ENCODE results near the gene MRLN. TPM values are rescaled to one million over a fixed set of nuclear protein-coding genes. Genes with fewer than 3 reads are reported as not detected.

MRLN gene
- total RNA-seq, 3 donors from 2014 or later (not counting 1 experiment from before 2014, with no cell fraction given): not detected

- intact Hi-C loops (cut with micrococcal nuclease): no loop called here
- H3K9me3 Mint-ChIP-seq: no peaks in the 10 kb centered on the region
- H3K4me3 ChIP-seq (ENCODE audit: low read length): no peak overlapping the region
- H3K4me1 ChIP-seq (ENCODE audit: control insufficient read depth, insufficient read depth, low read length): no peaks in the 10 kb centered on the region
- H3K36me3 Mint-ChIP-seq: no peaks in the 10 kb centered on the region
- H3K4me1 Mint-ChIP-seq: no peaks in the 10 kb centered on the region
- H3K27me3 Mint-ChIP-seq (ENCODE audit: low read depth in 2 of 2): peaks cover 12 to 15% of the 10 kb centered on the region in 2 donors
- H3K36me3 ChIP-seq (ENCODE audit: control insufficient read depth, insufficient read depth, low read length): no peaks in the 10 kb centered on the region
- 78% methylated on average over 4 of the region's 4 CpGs for WGBS (ENCODE audit: insufficient coverage)
- H3K27ac Mint-ChIP-seq: no peak overlapping the region
- no peak for TF ChIP-seq CTCF (IDR thresholded peaks at IDR 0.05)
- no peak overlapping the region for H3K4me3 Mint-ChIP-seq
- H3K9me3 ChIP-seq (ENCODE audit: control insufficient read depth, insufficient read depth, low read length): no peaks in the 10 kb centered on the region
- H3K27ac ChIP-seq (ENCODE audit: low read length): no peak overlapping the region
- DNase-seq: no peak
- no peak for ATAC-seq
- no peaks in the 10 kb centered on the region for H3K27me3 ChIP-seq (ENCODE audit: control insufficient read depth, insufficient read depth, low read length)
Measured at GRCh38 chr10:59702347-59702746, 50.9 kb downstream of the MRLN start.

DNA sequence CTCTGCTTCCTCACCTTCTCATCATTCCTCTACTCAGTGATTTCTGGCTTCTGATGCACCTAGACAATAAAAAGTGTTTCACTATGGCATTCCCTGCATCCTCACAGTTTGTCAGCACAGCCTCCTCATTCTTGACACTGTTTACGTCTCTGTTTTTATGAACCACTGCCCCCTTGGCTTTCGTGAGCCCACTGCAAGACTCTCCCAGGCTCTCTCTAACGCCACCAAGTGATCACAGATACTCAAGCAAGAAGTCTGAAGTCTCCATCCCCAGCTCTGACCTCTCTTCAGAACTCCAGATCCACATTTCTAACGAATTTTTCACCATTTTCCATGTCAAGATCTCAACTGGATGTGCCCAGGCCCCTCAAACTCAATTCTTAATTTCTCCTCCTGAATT lies 52.5 kb downstream of the MRLN start:
- no peak for DNase-seq
- Histone ChIP-seq H3K9me3 (ENCODE audit: control insufficient read depth, insufficient read depth, low read length) (no peaks in the 10 kb centered on the region), H3K4me3 (ENCODE audit: low read length) (no peak overlapping the region), H3K4me1 (ENCODE audit: control insufficient read depth, insufficient read depth, low read length) (no peaks in the 10 kb centered on the region), H3K27me3 (ENCODE audit: control insufficient read depth, insufficient read depth, low read length) (no peaks in the 10 kb centered on the region), H3K36me3 (ENCODE audit: control insufficient read depth, insufficient read depth, low read length) (no peaks in the 10 kb centered on the region), H3K27ac (ENCODE audit: low read length) (no peak overlapping the region)
- Mint-ChIP-seq H3K4me1 (no peaks in the 10 kb centered on the region), H3K27me3 (ENCODE audit: low read depth in 2 of 2) (peaks cover 9 to 12% of the 10 kb centered on the region in 2 donors), H3K27ac (no peak overlapping the region), H3K9me3 (no peaks in the 10 kb centered on the region), H3K36me3 (no peaks in the 10 kb centered on the region), H3K4me3 (no peak overlapping the region)
- TF ChIP-seq CTCF (IDR thresholded peaks at IDR 0.05): no peak
- WGBS (ENCODE audit: insufficient coverage): 68% methylated on average over 4 of the region's 4 CpGs
- ATAC-seq: no peak
- intact Hi-C loops (cut with micrococcal nuclease): no loop called here

DNA sequence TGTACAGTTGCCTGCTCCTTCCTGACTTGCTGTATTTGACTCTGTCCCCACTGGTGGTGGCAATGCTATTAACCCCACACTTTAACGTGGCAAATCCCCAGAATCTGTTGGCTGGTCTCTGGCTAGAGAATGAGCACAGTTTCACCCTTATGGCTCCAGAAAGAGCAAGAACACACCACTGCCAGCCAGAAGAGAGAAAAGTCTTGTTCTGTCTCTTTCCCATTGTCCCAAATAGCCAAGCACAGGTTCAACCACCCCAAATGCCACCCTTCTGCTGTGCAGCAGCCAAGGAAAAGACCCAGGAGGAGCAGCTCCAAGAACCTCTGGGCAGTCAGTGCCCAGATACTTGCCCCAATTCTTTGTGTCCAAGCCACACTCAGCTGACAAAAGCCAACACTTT lies 54.9 kb downstream of the MRLN start:
- no peak overlapping the region for H3K27ac Mint-ChIP-seq
- intact Hi-C loops (cut with micrococcal nuclease): no loop called here
- H3K27me3 ChIP-seq (ENCODE audit: control insufficient read depth, insufficient read depth, low read length): no peaks in the 10 kb centered on the region
- H3K4me1 ChIP-seq (ENCODE audit: control insufficient read depth, insufficient read depth, low read length): no peaks in the 10 kb centered on the region
- WGBS (ENCODE audit: insufficient coverage): 79% methylated on average over 1 of the region's 1 CpG
- H3K4me3 ChIP-seq (ENCODE audit: low read length): no peak overlapping the region
- ATAC-seq (no peak), DNase-seq (no peak)
- H3K27ac ChIP-seq (ENCODE audit: low read length): no peak overlapping the region
- H3K9me3 ChIP-seq (ENCODE audit: control insufficient read depth, insufficient read depth, low read length): no peaks in the 10 kb centered on the region
- no peaks in the 10 kb centered on the region for H3K36me3 Mint-ChIP-seq
- H3K27me3 Mint-ChIP-seq (ENCODE audit: low read depth in 2 of 2): peaks cover 9 to 12% of the 10 kb centered on the region in 2 donors
- H3K36me3 ChIP-seq (ENCODE audit: control insufficient read depth, insufficient read depth, low read length): no peaks in the 10 kb centered on the region
- H3K4me1 Mint-ChIP-seq: no peaks in the 10 kb centered on the region
- H3K4me3 Mint-ChIP-seq: no peak overlapping the region
- no peak for TF ChIP-seq CTCF (IDR thresholded peaks at IDR 0.05)
- no peaks in the 10 kb centered on the region for H3K9me3 Mint-ChIP-seq

DNA sequence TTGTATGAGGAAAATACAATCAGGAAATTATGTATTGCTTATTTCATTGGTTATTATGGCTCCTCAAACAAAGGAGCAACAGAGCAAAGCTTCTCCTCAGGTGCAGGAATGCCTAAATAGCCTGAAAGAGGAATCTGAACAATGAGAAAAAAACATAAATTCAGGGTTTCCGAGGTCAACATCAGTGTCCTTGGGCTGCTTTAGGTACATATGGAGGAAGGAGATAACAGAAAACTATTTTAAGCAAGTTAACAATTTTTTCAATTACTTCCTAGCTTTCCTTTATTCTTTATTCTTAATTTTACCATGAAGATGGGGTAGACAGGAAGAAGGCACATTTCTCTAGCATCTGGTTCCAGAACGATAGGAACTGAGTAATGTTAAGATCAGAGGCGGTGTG lies 57.6 kb downstream of the MRLN start:
- Histone ChIP-seq H3K4me3 (ENCODE audit: low read length) (no peak overlapping the region), H3K36me3 (ENCODE audit: control insufficient read depth, insufficient read depth, low read length) (no peaks in the 10 kb centered on the region), H3K27me3 (ENCODE audit: control insufficient read depth, insufficient read depth, low read length) (no peaks in the 10 kb centered on the region), H3K9me3 (ENCODE audit: control insufficient read depth, insufficient read depth, low read length) (no peaks in the 10 kb centered on the region), H3K4me1 (ENCODE audit: control insufficient read depth, insufficient read depth, low read length) (no peaks in the 10 kb centered on the region), H3K27ac (ENCODE audit: low read length) (no peak overlapping the region)
- Mint-ChIP-seq H3K27me3 (ENCODE audit: low read depth in 2 of 2) (no peaks in the 10 kb centered on the region), H3K36me3 (no peaks in the 10 kb centered on the region), H3K27ac (no peak overlapping the region), H3K4me1 (no peaks in the 10 kb centered on the region), H3K9me3 (no peaks in the 10 kb centered on the region), H3K4me3 (no peak overlapping the region)
- ATAC-seq (no peak), DNase-seq (no peak)
- WGBS (ENCODE audit: insufficient coverage): 52% methylated on average over 2 of the region's 3 CpGs
- intact Hi-C loops (cut with micrococcal nuclease): no loop called here
- TF ChIP-seq CTCF (IDR thresholded peaks at IDR 0.05): no peak
